Parathyroid adenoma (tissue), 2 donors: Measurements from ENCODE around the gene CDC7.
"Not testable (repeated sequence)": the region's sequence is repeated elsewhere in the genome, so short reads cannot be mapped to it uniquely, and the experiment has no call there.

Experiments used
- H2AFZ ChIP-seq: fragments of 300-600 bp; sonication (generic); one replicate; pipeline ENCODE4 v1.7.0; 2017; ENCODE audit warnings: antibody characterized with exemption, mild to moderate bottlenecking
- H3K27ac ChIP-seq: fragments of 300-600 bp; sonication (generic); one replicate; pipeline ENCODE4 v1.7.0; 2017
- H3K27me3 ChIP-seq: fragments of 300-600 bp; sonication (generic); one replicate; pipeline ENCODE4 v1.7.0; 2017; ENCODE audit warnings: low read length; ENCODE audit not compliant: control insufficient read depth, insufficient read depth
- H3K36me3 ChIP-seq: fragments of 300-600 bp; sonication (generic); one replicate; pipeline ENCODE4 v1.7.0; 2017; ENCODE audit warnings: low read length; ENCODE audit not compliant: control insufficient read depth, insufficient read depth
- H3K4me1 ChIP-seq: fragments of 300-600 bp; sonication (generic); one replicate; pipeline ENCODE4 v1.7.0; 2017; ENCODE audit warnings: control low read depth
- H3K4me2 ChIP-seq: fragments of 300-600 bp; sonication (generic); one replicate; pipeline ENCODE4 v1.7.0; 2017; ENCODE audit warnings: low read length
- H3K4me3 ChIP-seq: fragments of 300-600 bp; sonication (generic); one replicate; pipeline ENCODE4 v1.7.0; 2017; ENCODE audit warnings: low read depth, low read length
- H3K79me2 ChIP-seq: fragments of 300-600 bp; sonication (generic); one replicate; pipeline ENCODE4 v1.7.0; 2017; ENCODE audit warnings: control low read depth
- H3K9ac ChIP-seq: fragments of 300-600 bp; sonication (generic); one replicate; pipeline ENCODE4 v1.7.0; 2017; ENCODE audit warnings: mild to moderate bottlenecking
- H3K9me3 ChIP-seq: fragments of 300-600 bp; sonication (generic); one replicate; pipeline ENCODE4 v1.7.0; 2017; ENCODE audit warnings: low read length; ENCODE audit not compliant: control insufficient read depth
- CTCF ChIP-seq: fragments of 300-600 bp; sonication (generic); IDR thresholded peaks from one replicate; pipeline ENCODE4 v1.7.0; 2017; ENCODE audit warnings: antibody characterized with exemption, mild to moderate bottlenecking
- donor health status: primary hyperparathyroidism.

CDC7 gene

GRCh38 chr1:91500756-91501522 lies at the start of gene CDC7:
CDC7 (plus strand) TSS chr1:91500851; CDS start chr1:91501717, 866 bp downstream.
- TF ChIP-seq CTCF: peak; percentile 23
- H3K4me1 ChIP-seq: no peaks in the 10 kb centered on the region
- no peaks in the 10 kb centered on the region for H3K36me3 ChIP-seq
- peak within 1 kb of the TSS; percentile 89 for H3K4me3 ChIP-seq
- peak within 1 kb of the TSS; percentile 77 for H3K27ac ChIP-seq
- peak within 1 kb of the TSS; percentile 76 for H3K4me2 ChIP-seq
- no peaks in the 10 kb centered on the region for H3K27me3 ChIP-seq
- peak within 1 kb of the TSS; percentile 83 for H2AFZ ChIP-seq
- H3K79me2 ChIP-seq: no peaks in the 10 kb centered on the region
- no peak within 1 kb of the TSS for H3K9ac ChIP-seq
- no peaks in the 10 kb centered on the region for H3K9me3 ChIP-seq

GRCh38 chr1:91454136-91454535 lies 46.5 kb upstream of the CDC7 start:
- no peak overlapping the region for H3K27ac ChIP-seq
- H3K9me3 ChIP-seq: no peaks in the 10 kb centered on the region
- H3K27me3 ChIP-seq: no peaks in the 10 kb centered on the region
- no peaks in the 10 kb centered on the region for H3K4me1 ChIP-seq
- H2AFZ ChIP-seq: no peak overlapping the region
- no peaks in the 10 kb centered on the region for H3K79me2 ChIP-seq
- H3K36me3 ChIP-seq: no peaks in the 10 kb centered on the region
- H3K4me2 ChIP-seq: no peak overlapping the region
- no peak overlapping the region for H3K9ac ChIP-seq
- H3K4me3 ChIP-seq: no peak overlapping the region
- no peak for TF ChIP-seq CTCF

- H3K9ac ChIP-seq: no peak overlapping the region
Measured at GRCh38 chr1:91455334-91455733, 45.3 kb upstream of the CDC7 start.

GRCh38 chr1:91455896-91456295 lies 44.8 kb upstream of the CDC7 start:
- Histone ChIP-seq H3K27ac (no peak overlapping the region), H3K79me2 (no peaks in the 10 kb centered on the region), H3K27me3 (no peaks in the 10 kb centered on the region), H3K4me3 (no peak overlapping the region), H3K9me3 (no peaks in the 10 kb centered on the region), H3K4me2 (no peak overlapping the region), H3K4me1 (no peaks in the 10 kb centered on the region), H2AFZ (no peak overlapping the region), H3K9ac (no peak overlapping the region), H3K36me3 (no peaks in the 10 kb centered on the region)
- no peak for TF ChIP-seq CTCF

More at GRCh38 chr1:91455334-91455733, 45.3 kb upstream of the CDC7 start:
- no peak overlapping the region for H3K27ac ChIP-seq
- no peaks in the 10 kb centered on the region for H3K36me3 ChIP-seq
- H2AFZ ChIP-seq: no peak overlapping the region
- H3K4me3 ChIP-seq: no peak overlapping the region
- H3K9me3 ChIP-seq: no peaks in the 10 kb centered on the region
- no peaks in the 10 kb centered on the region for H3K27me3 ChIP-seq
- H3K4me2 ChIP-seq: no peak overlapping the region
- no peak for TF ChIP-seq CTCF
- no peaks in the 10 kb centered on the region for H3K79me2 ChIP-seq
- H3K4me1 ChIP-seq: no peaks in the 10 kb centered on the region

GRCh38 chr1:91465350-91465749 lies 35.3 kb upstream of the CDC7 start:
- not testable (repeated sequence) for H3K79me2 ChIP-seq, H3K9me3 ChIP-seq, H3K27me3 ChIP-seq, H3K36me3 ChIP-seq, H3K9ac ChIP-seq, H3K27ac ChIP-seq, H2AFZ ChIP-seq, H3K4me3 ChIP-seq, H3K4me2 ChIP-seq, H3K4me1 ChIP-seq
